K562 (cell line): ENCODE data around the gene HSD11B1L. TPM values are rescaled to one million over a fixed set of nuclear protein-coding genes. Genes with fewer than 3 reads are reported as not detected.
A peak's percentile ranks its signal among the peaks of the same experiment; 100 is the strongest.

Experiments used
- ARID2 ChIP-seq: fragments of 450-650 bp; IDR thresholded peaks from 2 replicates; pipeline ENCODE4 v1.6.1; 2017; ENCODE audit warnings: antibody characterized with exemption, mild to moderate bottlenecking
- CTBP1 ChIP-seq: fragments of 450-650 bp; IDR thresholded peaks from 2 replicates; pipeline ENCODE4 v1.6.1; 2016; ENCODE audit warnings: borderline replicate concordance
- CUX1 ChIP-seq: fragments of 200-800 bp; sonication (Bioruptor generic); IDR thresholded peaks from 2 replicates; pipeline ENCODE4 v1.6.1; 2016; ENCODE audit warnings: missing genetic modification characterization, missing compliant biosample characterization
- DDX20 ChIP-seq: fragments of 450-650 bp; IDR thresholded peaks from 2 replicates; pipeline ENCODE4 v1.6.1; 2016; ENCODE audit warnings: missing genetic modification characterization, low read depth, mild to moderate bottlenecking, missing compliant biosample characterization, moderate library complexity
- MAZ ChIP-seq, 2 experiments: fragments of 450-650 bp in 1 of 2; sonication (generic) in 1 of 2; formaldehyde crosslinking; IDR thresholded peaks in 1 of 2; conservative IDR thresholded peaks in 1 of 2; 2 replicates each; pipeline versions ENCODE4 v1.4.0 to v1.5.0; 2020; ENCODE audit warnings: mild to moderate bottlenecking in 1 of 2, missing genetic modification reagents in 1 of 2
- NCOA1 ChIP-seq: fragments of 450-650 bp; IDR thresholded peaks from 2 replicates; pipeline ENCODE4 v1.6.1; 2016; ENCODE audit warnings: low read depth
- PHTF2 ChIP-seq: fragments of 250-450 bp; sonication (Bioruptor Pico); IDR thresholded peaks from 2 replicates; pipeline ENCODE4 v1.5.0; 2021; ENCODE audit warnings: mild to moderate bottlenecking
- RAD51 ChIP-seq: fragments of 450-650 bp; IDR thresholded peaks from 2 replicates; pipeline ENCODE4 v1.7.1; 2016; ENCODE audit warnings: low read depth, mild to moderate bottlenecking, borderline replicate concordance
- SOX6 ChIP-seq: fragments of 450-650 bp; IDR thresholded peaks from 2 replicates; pipeline ENCODE4 v1.6.1; 2014; ENCODE audit warnings: mild to moderate bottlenecking
- SREBF1 ChIP-seq: fragments of 150-350 bp; IDR thresholded peaks from 2 replicates; pipeline ENCODE4 v1.6.1; 2014; ENCODE audit warnings: antibody characterized with exemption, low read depth, low read length, borderline replicate concordance
- TEAD1 ChIP-seq, 2 experiments: fragments of 450-650 bp in 1 of 2; sonication (generic) in 1 of 2; formaldehyde crosslinking; IDR thresholded peaks; 2 replicates each; pipeline versions ENCODE4 v1.4.0 to v1.8.0; 2020 to 2022; ENCODE audit warnings: mild to moderate bottlenecking in 2 of 2, missing genetic modification reagents in 1 of 2
- ZNF609 ChIP-seq: sonication (generic); formaldehyde crosslinking; IDR thresholded peaks from 2 replicates; pipeline ENCODE4 v1.8.1; 2023; ENCODE audit warnings: missing genetic modification reagents, mild to moderate bottlenecking, borderline replicate concordance
- polyA plus RNA-seq, 8 experiments: library from polyadenylated mRNA; depleted of rRNA in 4 of 8; stranded (reverse) in 5 of 8; unstranded in 3 of 8; fragments of >200 nt; fragmentation: Nextera tagmentation in 2 of 8; fragmentation: Illumina TruSeq in 1 of 8; extraction: Ambion mirVana in 2 of 8; extraction: Trizol in 1 of 8; gene quantifications; 2 replicates each; pipeline versions ENCODE4 v1.2.1 to v1.2.3, GENCODE V29; 2011 to 2014; ENCODE audit warnings: inconsistent platforms in 1 of 8, missing spikeins in 1 of 8
- total RNA-seq, 7 experiments: library from RNA; depleted of rRNA in 6 of 7; stranded (reverse); fragments of >200 nt in 6 of 7; fragmentation: Illumina TruSeq in 2 of 7; extraction: Trizol in 2 of 7; gene quantifications; 2 replicates each; pipeline versions ENCODE4 v1.2.1 to v1.2.3, GENCODE V29; 2011 to 2021; ENCODE audit warnings: low replicate concordance in 1 of 7
- TF ChIP-seq, protein P1 (sequence below): fragments of 200-800 bp; sonication (Bioruptor generic); IDR thresholded peaks from 2 replicates; pipeline ENCODE4 v1.6.1; 2017; ENCODE audit warnings: missing genetic modification characterization, missing compliant biosample characterization
- TF ChIP-seq, protein P2 (sequence below): sonication (generic); formaldehyde crosslinking; IDR thresholded peaks from 2 replicates; pipeline ENCODE4 v1.8.0; 2022; ENCODE audit warnings: mild to moderate bottlenecking, missing genetic modification reagents

HSD11B1L gene
- total and polyA plus RNA-seq, 9 of the 15 experiments (the other 6 are each of a cell fraction or from before 2014, with no cell fraction given): 0.31 to 7.7 (median 2.3) TPM

DNA sequence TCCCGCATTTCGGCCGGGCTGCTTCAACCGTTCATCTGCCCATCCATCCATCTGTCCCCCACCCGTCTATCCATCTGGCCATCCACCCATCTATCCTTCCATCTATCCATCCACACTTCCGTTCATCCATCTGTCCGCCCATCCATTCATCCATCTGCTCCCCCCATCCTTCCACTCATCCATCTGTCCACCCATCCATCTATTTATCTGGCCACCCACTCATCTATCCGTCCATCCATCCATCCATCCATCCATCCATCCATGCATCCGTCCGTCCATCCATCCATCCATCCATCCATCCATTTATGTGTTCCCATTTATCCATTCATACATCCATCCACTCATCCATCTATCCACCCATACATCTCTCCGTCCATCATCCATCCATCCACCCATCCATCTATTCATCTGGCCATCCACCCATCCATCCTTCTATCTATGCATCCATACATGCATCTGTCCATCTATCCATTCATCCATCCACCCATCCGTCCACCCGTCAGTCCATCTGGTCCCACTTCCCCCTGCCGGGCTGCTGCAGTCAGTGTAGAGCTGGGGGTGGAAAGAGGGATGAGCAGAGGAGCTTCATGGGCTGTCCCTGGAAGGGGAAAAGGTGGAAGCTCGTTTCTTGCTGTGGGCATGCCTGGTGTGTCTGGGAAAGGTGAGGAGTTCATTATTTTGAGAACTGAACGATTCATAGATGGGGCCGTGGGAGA is 722 bp downstream of the HSD11B1L start (continued):
- TF ChIP-seq CUX1 (CRISPR knock-in tag) (no peak), NCOA1 (no peak), TEAD1 (CRISPR knock-in tag; IDR thresholded peaks at IDR 0.05) (no peak), MAZ (CRISPR knock-in tag; conservative IDR thresholded peaks at IDR 0.05 in 1 of 2, IDR thresholded peaks at IDR 0.05 in 1 of 2) (no peak), PHTF2 (CRISPR knock-in tag) (no peak), CTBP1 (peak; percentile 59; the same call in 1 of the 2 replicates), ARID2 (peak; percentile 19; the same call in 1 of the 2 replicates), SREBF1 (no peak), DDX20 (tag) (no peak), ZNF609 (CRISPR knock-in tag) (0 out of 2 replicates have a peak, but pooled peaks have one; percentile 16), RAD51 (no peak), SOX6 (no peak)
- TF ChIP-seq, protein P1, sequence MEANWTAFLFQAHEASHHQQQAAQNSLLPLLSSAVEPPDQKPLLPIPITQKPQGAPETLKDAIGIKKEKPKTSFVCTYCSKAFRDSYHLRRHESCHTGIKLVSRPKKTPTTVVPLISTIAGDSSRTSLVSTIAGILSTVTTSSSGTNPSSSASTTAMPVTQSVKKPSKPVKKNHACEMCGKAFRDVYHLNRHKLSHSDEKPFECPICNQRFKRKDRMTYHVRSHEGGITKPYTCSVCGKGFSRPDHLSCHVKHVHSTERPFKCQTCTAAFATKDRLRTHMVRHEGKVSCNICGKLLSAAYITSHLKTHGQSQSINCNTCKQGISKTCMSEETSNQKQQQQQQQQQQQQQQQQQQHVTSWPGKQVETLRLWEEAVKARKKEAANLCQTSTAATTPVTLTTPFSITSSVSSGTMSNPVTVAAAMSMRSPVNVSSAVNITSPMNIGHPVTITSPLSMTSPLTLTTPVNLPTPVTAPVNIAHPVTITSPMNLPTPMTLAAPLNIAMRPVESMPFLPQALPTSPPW (CRISPR knock-in tag): no peak
- TF ChIP-seq, protein P2, sequence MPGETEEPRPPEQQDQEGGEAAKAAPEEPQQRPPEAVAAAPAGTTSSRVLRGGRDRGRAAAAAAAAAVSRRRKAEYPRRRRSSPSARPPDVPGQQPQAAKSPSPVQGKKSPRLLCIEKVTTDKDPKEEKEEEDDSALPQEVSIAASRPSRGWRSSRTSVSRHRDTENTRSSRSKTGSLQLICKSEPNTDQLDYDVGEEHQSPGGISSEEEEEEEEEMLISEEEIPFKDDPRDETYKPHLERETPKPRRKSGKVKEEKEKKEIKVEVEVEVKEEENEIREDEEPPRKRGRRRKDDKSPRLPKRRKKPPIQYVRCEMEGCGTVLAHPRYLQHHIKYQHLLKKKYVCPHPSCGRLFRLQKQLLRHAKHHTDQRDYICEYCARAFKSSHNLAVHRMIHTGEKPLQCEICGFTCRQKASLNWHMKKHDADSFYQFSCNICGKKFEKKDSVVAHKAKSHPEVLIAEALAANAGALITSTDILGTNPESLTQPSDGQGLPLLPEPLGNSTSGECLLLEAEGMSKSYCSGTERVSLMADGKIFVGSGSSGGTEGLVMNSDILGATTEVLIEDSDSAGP (CRISPR knock-in tag): no peak
